Measurements from ENCODE around the gene SEMA3D. TPM values are rescaled to one million over a fixed set of nuclear protein-coding genes. Genes with fewer than 3 reads are reported as not detected.

Gene SEMA3D
- total RNA-seq, 1 donor from 2014 or later: 264 TPM

DNA sequence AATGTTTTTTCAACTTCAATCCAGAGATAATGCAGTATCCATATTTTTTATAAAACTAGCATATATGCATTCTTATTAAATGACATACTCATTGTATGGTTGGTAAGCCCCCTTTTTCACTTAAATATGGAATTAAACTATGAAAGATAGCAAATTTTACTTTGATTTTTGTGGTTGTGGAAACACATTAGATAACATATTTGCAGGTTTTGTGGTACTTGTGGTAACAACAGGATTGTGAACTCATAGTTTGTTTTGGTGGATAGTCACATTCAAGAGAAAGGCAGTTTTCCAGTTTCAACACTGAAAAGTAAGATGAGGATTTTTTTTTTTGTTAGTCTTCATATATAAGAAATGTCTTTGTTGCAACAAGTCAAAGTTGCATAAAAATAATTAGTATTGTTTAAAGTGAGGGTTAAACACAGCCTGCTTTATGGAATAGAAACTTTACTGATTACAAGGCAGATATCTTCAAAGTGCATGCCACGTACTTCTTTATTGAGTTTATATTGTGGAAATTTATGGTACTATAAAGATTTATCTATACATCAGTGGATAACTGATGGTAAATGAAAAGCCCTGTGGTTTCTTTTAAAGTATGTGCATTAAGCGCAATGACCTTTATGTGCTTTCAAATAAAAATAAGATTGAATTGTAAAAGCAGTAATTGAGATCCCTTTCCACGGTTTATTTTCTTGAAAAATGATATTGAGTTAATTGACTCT is 39.7 kb upstream of the SEMA3D start:
- peaks cover 6% of the 10 kb centered on the region for H3K36me3 Mint-ChIP-seq
- H3K4me3 Mint-ChIP-seq: no peak overlapping the region
- H3K27me3 Mint-ChIP-seq (ENCODE audit: low read depth): no peaks in the 10 kb centered on the region
- TF ChIP-seq, protein P1, sequence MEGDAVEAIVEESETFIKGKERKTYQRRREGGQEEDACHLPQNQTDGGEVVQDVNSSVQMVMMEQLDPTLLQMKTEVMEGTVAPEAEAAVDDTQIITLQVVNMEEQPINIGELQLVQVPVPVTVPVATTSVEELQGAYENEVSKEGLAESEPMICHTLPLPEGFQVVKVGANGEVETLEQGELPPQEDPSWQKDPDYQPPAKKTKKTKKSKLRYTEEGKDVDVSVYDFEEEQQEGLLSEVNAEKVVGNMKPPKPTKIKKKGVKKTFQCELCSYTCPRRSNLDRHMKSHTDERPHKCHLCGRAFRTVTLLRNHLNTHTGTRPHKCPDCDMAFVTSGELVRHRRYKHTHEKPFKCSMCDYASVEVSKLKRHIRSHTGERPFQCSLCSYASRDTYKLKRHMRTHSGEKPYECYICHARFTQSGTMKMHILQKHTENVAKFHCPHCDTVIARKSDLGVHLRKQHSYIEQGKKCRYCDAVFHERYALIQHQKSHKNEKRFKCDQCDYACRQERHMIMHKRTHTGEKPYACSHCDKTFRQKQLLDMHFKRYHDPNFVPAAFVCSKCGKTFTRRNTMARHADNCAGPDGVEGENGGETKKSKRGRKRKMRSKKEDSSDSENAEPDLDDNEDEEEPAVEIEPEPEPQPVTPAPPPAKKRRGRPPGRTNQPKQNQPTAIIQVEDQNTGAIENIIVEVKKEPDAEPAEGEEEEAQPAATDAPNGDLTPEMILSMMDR (IDR thresholded peaks at IDR 0.05; ENCODE audit: unreplicated experiment): no peak
- DNase-seq (ENCODE audit: low spot score in 2 of 2, unreplicated experiment in 2 of 2): no peak
- H3K9me3 Mint-ChIP-seq: peaks cover 8% of the 10 kb centered on the region
- peaks cover 57% of the 10 kb centered on the region for H3K4me1 Mint-ChIP-seq
- H3K27ac Mint-ChIP-seq: peak overlapping the region; percentile 94

DNA sequence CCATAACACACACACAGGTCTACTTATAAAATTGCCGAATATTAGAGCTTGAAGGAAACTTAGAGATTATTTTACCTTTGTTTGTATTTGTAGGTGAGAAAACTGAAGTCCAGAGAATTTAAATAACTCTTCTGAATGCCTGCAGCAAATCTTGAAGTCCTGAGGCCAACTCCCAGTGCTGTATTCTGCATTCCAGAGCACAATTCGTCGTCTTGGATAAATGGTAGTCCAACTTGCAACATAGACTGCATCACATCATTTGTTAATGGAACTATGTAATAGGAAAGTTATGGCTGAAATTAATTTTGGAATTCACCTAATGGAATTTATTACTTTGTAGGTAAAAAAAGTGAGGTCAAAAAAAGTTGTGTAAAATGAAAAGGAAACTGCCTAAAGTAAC is 37.3 kb upstream of the SEMA3D start:
- no peaks in the 10 kb centered on the region for H3K27me3 Mint-ChIP-seq (ENCODE audit: low read depth)
- no peak for DNase-seq (ENCODE audit: low spot score in 2 of 2, unreplicated experiment in 2 of 2)
- H3K27ac Mint-ChIP-seq: peak overlapping the region; percentile 87
- peaks cover 55% of the 10 kb centered on the region for H3K4me1 Mint-ChIP-seq
- no peaks in the 10 kb centered on the region for H3K36me3 Mint-ChIP-seq
- H3K4me3 Mint-ChIP-seq: no peak overlapping the region
- TF ChIP-seq, protein P1 (IDR thresholded peaks at IDR 0.05; ENCODE audit: unreplicated experiment): no peak
- H3K9me3 Mint-ChIP-seq: no peaks in the 10 kb centered on the region

DNA sequence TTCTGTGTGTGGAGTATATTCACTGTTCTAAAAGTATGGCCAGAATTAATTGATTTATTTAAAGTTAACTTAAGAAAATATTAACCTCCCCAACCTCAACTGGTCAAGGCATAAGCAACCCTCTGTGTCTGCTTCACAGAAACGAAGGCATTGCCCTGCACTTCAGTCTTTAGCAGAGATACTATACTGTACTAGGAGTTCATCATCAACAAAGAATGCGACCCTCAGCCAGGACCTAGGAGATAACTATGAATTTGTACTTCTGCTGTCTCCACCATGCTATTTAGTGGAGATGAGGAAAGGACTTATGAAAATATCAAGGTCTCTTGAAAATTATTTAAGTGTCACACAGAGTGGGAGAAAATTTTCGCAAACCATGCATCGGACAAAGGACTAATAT is 35.7 kb upstream of the SEMA3D start:
- DNase-seq (ENCODE audit: low spot score in 2 of 2, unreplicated experiment in 2 of 2): no peak
- Mint-ChIP-seq H3K36me3 (peaks cover 2% of the 10 kb centered on the region), H3K4me1 (peaks cover 56% of the 10 kb centered on the region), H3K9me3 (no peaks in the 10 kb centered on the region), H3K27ac (peak overlapping the region; percentile 35), H3K27me3 (ENCODE audit: low read depth) (no peaks in the 10 kb centered on the region), H3K4me3 (no peak overlapping the region)
- TF ChIP-seq, protein P1 (IDR thresholded peaks at IDR 0.05; ENCODE audit: unreplicated experiment): no peak

DNA sequence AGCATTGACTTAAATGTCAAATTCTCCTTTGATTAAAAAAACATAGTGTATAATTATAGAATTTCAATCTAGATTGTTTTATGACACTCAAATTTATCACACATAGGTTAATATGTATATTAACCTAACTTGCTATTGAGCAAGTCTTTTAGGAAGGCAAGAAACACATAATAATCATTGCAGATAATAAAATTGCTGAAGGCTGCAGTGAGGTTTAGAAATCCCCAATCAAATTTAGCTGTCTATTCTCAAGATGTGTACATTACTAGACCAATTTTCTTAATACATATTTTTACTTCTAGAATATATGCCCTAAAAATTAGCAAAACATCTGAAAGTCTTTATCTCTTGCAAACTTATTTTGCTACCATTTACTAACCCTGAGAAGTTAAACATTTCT is 34.9 kb upstream of the SEMA3D start:
- Mint-ChIP-seq H3K4me1 (peaks cover 56% of the 10 kb centered on the region), H3K4me3 (no peak overlapping the region), H3K27ac (no peak overlapping the region), H3K9me3 (no peaks in the 10 kb centered on the region), H3K27me3 (ENCODE audit: low read depth) (no peaks in the 10 kb centered on the region), H3K36me3 (peaks cover 2% of the 10 kb centered on the region)
- TF ChIP-seq, protein P1 (IDR thresholded peaks at IDR 0.05; ENCODE audit: unreplicated experiment): no peak
- no peak for DNase-seq (ENCODE audit: low spot score in 2 of 2, unreplicated experiment in 2 of 2)

DNA sequence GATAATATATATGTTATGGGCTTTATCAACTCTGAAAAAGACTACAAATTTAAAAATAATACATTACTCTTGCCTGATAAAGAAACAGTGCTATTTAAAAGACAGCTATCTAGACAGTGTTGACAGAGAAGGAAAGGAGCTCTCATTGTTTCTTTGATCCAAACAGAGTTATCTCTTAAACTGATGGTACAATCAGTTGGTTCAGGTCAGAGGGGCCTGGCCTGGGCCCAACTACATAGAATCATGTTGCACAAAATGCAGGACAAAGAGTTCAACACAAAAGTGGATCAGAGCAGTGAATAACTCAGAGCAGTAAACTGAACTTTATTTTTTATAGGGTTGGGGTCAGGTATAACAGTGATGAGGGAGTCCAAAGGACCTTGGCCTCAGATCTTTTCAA is 33.8 kb upstream of the SEMA3D start:
- H3K4me1 Mint-ChIP-seq: peaks cover 51% of the 10 kb centered on the region
- TF ChIP-seq, protein P1 (IDR thresholded peaks at IDR 0.05; ENCODE audit: unreplicated experiment): no peak
- H3K27me3 Mint-ChIP-seq (ENCODE audit: low read depth): no peaks in the 10 kb centered on the region
- peaks cover 2% of the 10 kb centered on the region for H3K36me3 Mint-ChIP-seq
- no peaks in the 10 kb centered on the region for H3K9me3 Mint-ChIP-seq
- H3K4me3 Mint-ChIP-seq: no peak overlapping the region
- peak overlapping the region; percentile 26 for H3K27ac Mint-ChIP-seq
- DNase-seq (ENCODE audit: low spot score in 2 of 2, unreplicated experiment in 2 of 2): no peak
